Kidney (tissue), 14 donors: Measurements from ENCODE around the gene AKNAD1. TPM values are rescaled to one million over a fixed set of nuclear protein-coding genes. Genes with fewer than 3 reads are reported as not detected.
"Not testable (repeated sequence)": the region's sequence is repeated elsewhere in the genome, so short reads cannot be mapped to it uniquely, and the experiment has no call there.

ENCODE experiments used
- DNase-seq, 5 donors: peaks; one replicate each; pipeline ENCODE4 v3.0.0-alpha.2; 2013 to 2020
- FAIRE-seq: peaks from 2 replicates; lab custom pipeline; 2012; peaks lifted over from hg19 to GRCh38; lab: Jason Lieb, UNC
- H3K27ac ChIP-seq, 2 donors: one replicate each; pipeline ENCODE4 v1.7.0; 2013; ENCODE audit warnings: low read depth in 2 of 2, low read length in 2 of 2, inconsistent platforms in 1 of 2
- H3K27me3 ChIP-seq: one replicate; pipeline ENCODE4 v1.7.1; 2013; ENCODE audit warnings: low read length, inconsistent platforms; ENCODE audit not compliant: control insufficient read depth, insufficient read depth
- H3K36me3 ChIP-seq, 3 donors: one replicate each; pipeline versions ENCODE4 v1.7.0 to v1.7.1; 2013; ENCODE audit warnings: low read length in 3 of 3, control low read depth in 1 of 3, inconsistent platforms in 1 of 3; ENCODE audit not compliant: insufficient read depth in 3 of 3, control insufficient read depth in 2 of 3
- H3K4me1 ChIP-seq, 3 donors: one replicate each; pipeline versions ENCODE4 v1.7.0 to v1.7.1; 2013; ENCODE audit warnings: low read length in 3 of 3, inconsistent platforms in 1 of 3, low read depth in 1 of 3; ENCODE audit not compliant: control insufficient read depth in 2 of 3, insufficient read depth in 2 of 3
- H3K4me3 ChIP-seq, 3 donors: one replicate each; pipeline versions ENCODE4 v1.7.0 to v1.8.1; 2013; ENCODE audit warnings: low read length in 3 of 3, control low read depth in 1 of 3, inconsistent platforms in 1 of 3
- H3K9ac ChIP-seq, 3 donors: one replicate each; pipeline versions ENCODE4 v1.7.0 to v1.7.1; 2013; ENCODE audit warnings: low read length in 3 of 3, control low read depth in 1 of 3, inconsistent platforms in 1 of 3
- H3K9me3 ChIP-seq, 3 donors: one replicate each; pipeline versions ENCODE4 v1.7.0 to v1.7.1; 2013; ENCODE audit warnings: low read length in 3 of 3, control low read depth in 1 of 3, inconsistent platforms in 1 of 3; ENCODE audit not compliant: control insufficient read depth in 2 of 3, insufficient read depth in 1 of 3
- CTCF ChIP-seq: IDR thresholded peaks from 3 replicates; pipeline ENCODE4 v1.5.1; 2012; ENCODE audit warnings: mild to moderate bottlenecking, moderate library complexity, borderline replicate concordance; ENCODE audit not compliant: insufficient read depth; ENCODE audit errors: extremely low read depth
- intact Hi-C: fragments of 100-400 bp; cut with DNase I; formaldehyde crosslinking; loops from one replicate; pipeline ENCODE4 v1.11.1; 2022
- polyA plus RNA-seq: library from polyadenylated mRNA; stranded (reverse); fragments of 350-450 nt; fragmentation: Illumina TruSeq; extraction: RNeasy Lipid Tissue Mini Kit (QIAGEN cat#74804); gene quantifications from one replicate; pipeline ENCODE4 v1.2.3, GENCODE V29; 2014; ENCODE audit warnings: low read depth, low replicate concordance; ENCODE audit not compliant: insufficient read depth
- total RNA-seq: library from RNA; stranded (reverse); fragmentation: NEBNext Ultra II Directional; extraction: Animal tissue kit (Norgen Biotek cat#: 25700); gene quantifications from one replicate; pipeline ENCODE4 v1.2.1, GENCODE V29; 2021
- donor health status: control.
- donor health status: control.
- donor health status: control.
- donor health status: control.
- donor health status: control.
- donor health status: DM: yes; HTN: yes; CAD: no.
- donor health status: Normal renal cell carcinoma (clear cell type).

Gene AKNAD1
- total and polyA plus RNA-seq, 2 donors from 2014 or later: not detected

- no peaks in the 10 kb centered on the region for H3K4me1 ChIP-seq
- no peaks in the 10 kb centered on the region for H3K9me3 ChIP-seq
- FAIRE-seq: no peak
- H3K4me3 ChIP-seq: no peak overlapping the region
- DNase-seq: no peak
- H3K36me3 ChIP-seq: no peaks in the 10 kb centered on the region
- no peak for TF ChIP-seq CTCF
- intact Hi-C loops: no loop called here
- H3K27ac ChIP-seq: no peak overlapping the region
- no peaks in the 10 kb centered on the region for H3K27me3 ChIP-seq
- no peak overlapping the region for H3K9ac ChIP-seq
Observed at GRCh38 chr1:108889706-108890384, 33.0 kb upstream of the AKNAD1 start.

- intact Hi-C loops, H3K36me3 ChIP-seq, H3K4me3 ChIP-seq, H3K27me3 ChIP-seq, H3K4me1 ChIP-seq, DNase-seq, H3K27ac ChIP-seq, FAIRE-seq, H3K9ac ChIP-seq, H3K9me3 ChIP-seq: not testable (repeated sequence)
Observed at GRCh38 chr1:108889006-108889645, 32.2 kb upstream of the AKNAD1 start.

- Histone ChIP-seq H3K36me3 (no peaks in the 10 kb centered on the region), H3K9me3 (no peaks in the 10 kb centered on the region), H3K4me3 (no peak overlapping the region), H3K9ac (no peak overlapping the region), H3K27ac (no peak overlapping the region), H3K27me3 (no peaks in the 10 kb centered on the region), H3K4me1 (no peaks in the 10 kb centered on the region)
- DNase-seq (no peak), FAIRE-seq (no peak)
- intact Hi-C loops: no loop called here
- TF ChIP-seq CTCF: no peak
Observed at GRCh38 chr1:108886292-108886691, 29.4 kb upstream of the AKNAD1 start.

- Histone ChIP-seq H3K27me3 (no peaks in the 10 kb centered on the region), H3K4me3 (no peak overlapping the region), H3K36me3 (no peaks in the 10 kb centered on the region), H3K9ac (no peak overlapping the region), H3K9me3 (no peaks in the 10 kb centered on the region), H3K4me1 (no peaks in the 10 kb centered on the region), H3K27ac (no peak overlapping the region)
- DNase-seq: no peak
- intact Hi-C loops: no loop called here
- FAIRE-seq: no peak
- TF ChIP-seq CTCF: no peak
Observed at GRCh38 chr1:108884968-108885367, 28.1 kb upstream of the AKNAD1 start.
